HCT116 (cell line): ENCODE measurements around the gene EXOSC7. TPM values are rescaled to one million over a fixed set of nuclear protein-coding genes. Genes with fewer than 3 reads are reported as not detected.

ENCODE experiments used
- ATAC-seq: fragments of 200-7000 bp; cut with Tn5 transposase; 2 replicates; pipeline ENCODE4 v1.9.1; 2020; ENCODE audit warnings: mild to moderate bottlenecking, moderate library complexity
- BruUV-seq: library from RNA; stranded (reverse); fragments of 400-500 nt; replicated peaks from 2 replicates; lab custom pipeline; 2021; lab: Mats Ljungman, UMichigan
- CTCF ChIA-PET: fragments of 300-600 bp; sonication (Branson Sonifier 250); formaldehyde crosslinking; loops from one replicate; lab custom pipeline; 2021; ENCODE audit warnings: antibody characterized with exemption; lab: Charles Lee
- POLR2A ChIA-PET: fragments of 300-600, 350-600 bp; sonication (Branson Sonifier 250); formaldehyde crosslinking; loops from one replicate; lab custom pipeline; 2021; ENCODE audit warnings: antibody characterized with exemption; lab: Charles Lee
- RAD21 ChIA-PET, 2 experiments: fragments of 300-600 bp; sonication (Branson Sonifier 250); formaldehyde crosslinking; loops; one replicate each; lab custom pipeline; 2023; ENCODE audit warnings: low total read pairs in 2 of 2; ENCODE audit not compliant: uncharacterized antibody in 2 of 2, unreplicated experiment in 2 of 2, low non-redundant PET in 1 of 2; lab: Charles Lee
- DNase-seq: peaks from one replicate; pipeline ENCODE4 v3.0.0-alpha.2; 2010; ENCODE audit warnings: low read depth, low spot score
- H2AFZ ChIP-seq: fragments of 200-600 bp; shearing (Covaris generic), sonication (generic); 2 replicates; pipeline ENCODE4 v1.6.1; 2017; ENCODE audit warnings: low read depth, mixed run types, mixed read lengths, antibody characterized with exemption, low read length; ENCODE audit not compliant: poor library complexity, severe bottlenecking
- H3K27ac ChIP-seq: 2 replicates; pipeline ENCODE4 v1.5.1; 2012; ENCODE audit warnings: low read depth, low read length
- H3K27me3 ChIP-seq: fragments of 200-600 bp; sonication (generic); 2 replicates; pipeline ENCODE4 v1.6.1; 2016; ENCODE audit warnings: mixed run types, low read length, mixed read lengths; ENCODE audit not compliant: insufficient read depth
- H3K36me3 ChIP-seq, 2 experiments: fragments of 200-500 bp in 1 of 2; fragments of 200-600 bp in 1 of 2; sonication (Bioruptor generic) in 1 of 2; sonication (generic) in 1 of 2; 2 replicates each; pipeline versions ENCODE4 v1.5.1 to v1.6.1; 2014 to 2016; ENCODE audit warnings: low read length in 2 of 2, inconsistent platforms in 1 of 2, mixed read lengths in 1 of 2, mixed run types in 1 of 2; ENCODE audit not compliant: insufficient read depth in 2 of 2, control insufficient read depth in 1 of 2
- H3K4me1 ChIP-seq, 2 experiments: fragments of 200-600 bp in 1 of 2; sonication (generic) in 1 of 2; 2 replicates each; pipeline versions ENCODE4 v1.5.1 to v1.6.1; 2012 to 2017; ENCODE audit warnings: low read length in 2 of 2, inconsistent platforms in 1 of 2, mild to moderate bottlenecking in 1 of 2, mixed read lengths in 1 of 2, mixed run types in 1 of 2, moderate library complexity in 1 of 2; ENCODE audit not compliant: insufficient read depth in 2 of 2, control insufficient read depth in 1 of 2
- H3K4me2 ChIP-seq: fragments of 200-600 bp; sonication (generic); 2 replicates; pipeline ENCODE4 v1.6.1; 2017; ENCODE audit warnings: mixed run types, low read length, mixed read lengths
- H3K4me3 ChIP-seq, 2 experiments: fragments of 200-600 bp in 1 of 2; sonication (generic) in 1 of 2; replicated peaks in 1 of 2; 2 replicates each; pipeline ENCODE4 v1.5.1; 2011 to 2016; ENCODE audit warnings: low read length in 2 of 2, control low read depth in 1 of 2, low read depth in 1 of 2, mild to moderate bottlenecking in 1 of 2, mixed read lengths in 1 of 2, mixed run types in 1 of 2
- H3K79me2 ChIP-seq: fragments of 200-600 bp; sonication (generic); 2 replicates; pipeline ENCODE4 v1.6.1; 2017; ENCODE audit warnings: mild to moderate bottlenecking, mixed run types, low read length, moderate library complexity, mixed read lengths; ENCODE audit not compliant: insufficient read depth
- H3K9ac ChIP-seq: fragments of 200-600 bp; sonication (generic); 2 replicates; pipeline ENCODE4 v1.6.1; 2016; ENCODE audit warnings: low read length, mixed read lengths
- H3K9me2 ChIP-seq: fragments of 200-600 bp; sonication (generic), shearing (Covaris generic); 2 replicates; pipeline ENCODE4 v1.6.1; 2017; ENCODE audit warnings: mixed run types, mild to moderate bottlenecking, moderate library complexity; ENCODE audit not compliant: insufficient read depth
- H3K9me3 ChIP-seq, 2 experiments: fragments of 200-500 bp in 1 of 2; fragments of 200-600 bp in 1 of 2; sonication (Bioruptor generic) in 1 of 2; sonication (generic) in 1 of 2; 2 replicates each; pipeline ENCODE4 v1.6.1; 2014 to 2017; ENCODE audit warnings: low read length in 2 of 2, mixed read lengths in 2 of 2, inconsistent platforms in 1 of 2, low read depth in 1 of 2, mild to moderate bottlenecking in 1 of 2, mixed run types in 1 of 2, moderate library complexity in 1 of 2; ENCODE audit not compliant: control insufficient read depth in 1 of 2, insufficient read depth in 1 of 2
- H4K20me1 ChIP-seq: fragments of 200-600 bp; sonication (generic), shearing (Covaris generic); 2 replicates; pipeline ENCODE4 v1.6.1; 2017; ENCODE audit warnings: mixed run types, mild to moderate bottlenecking, moderate library complexity; ENCODE audit not compliant: insufficient read depth
- ATF3 ChIP-seq: IDR thresholded peaks from 2 replicates; pipeline ENCODE4 v1.6.1; 2012
- EGR1 ChIP-seq: IDR thresholded peaks from 2 replicates; pipeline ENCODE4 v1.6.1; 2012; ENCODE audit warnings: low read depth
- EZH2 ChIP-seq: fragments of 200-600 bp; sonication (generic); IDR thresholded peaks from 2 replicates; pipeline ENCODE4 v1.6.1; 2017; ENCODE audit warnings: antibody characterized with exemption, mixed run types
- EZH2phosphoT487 ChIP-seq: fragments of 200-600 bp; IDR thresholded peaks from 2 replicates; pipeline ENCODE4 v1.6.1; 2018; ENCODE audit warnings: antibody characterized with exemption, borderline replicate concordance
- JUND ChIP-seq: IDR thresholded peaks from 2 replicates; pipeline ENCODE4 v1.6.1; 2012
- REST ChIP-seq: IDR thresholded peaks from 2 replicates; pipeline ENCODE4 v1.6.1; 2012; ENCODE audit warnings: low read depth
- TCF7L2 ChIP-seq: IDR thresholded peaks from 2 replicates; pipeline ENCODE4 v1.7.0; 2011; ENCODE audit warnings: borderline replicate concordance, inconsistent platforms; ENCODE audit not compliant: insufficient read depth, insufficient read length; ENCODE audit errors: extremely low read depth
- YY1 ChIP-seq: IDR thresholded peaks from 2 replicates; pipeline ENCODE4 v1.6.1; 2011; ENCODE audit warnings: low read length, low read depth, moderate library complexity, mild to moderate bottlenecking; ENCODE audit not compliant: insufficient replicate concordance; ENCODE audit errors: extremely low read depth
- ZFX ChIP-seq: fragments of 450-650 bp; IDR thresholded peaks from 2 replicates; pipeline ENCODE4 v1.6.1; 2017
- ZNF274 ChIP-seq: fragments of 200-500 bp; sonication (Bioruptor generic); IDR thresholded peaks from 2 replicates; pipeline ENCODE4 v1.6.1; 2014; ENCODE audit warnings: mild to moderate bottlenecking, low read depth, low read length, inconsistent platforms
- intact Hi-C: fragments of 100-400 bp; cut with micrococcal nuclease; formaldehyde crosslinking; loops from 2 replicates; pipeline ENCODE4 v1.10.0; 2022
- total RNA-seq: library from RNA; stranded (reverse); gene quantifications from one replicate; pipeline ENCODE4 v1.2.1, GENCODE V29; 2021; ENCODE audit not compliant: unreplicated experiment

The EXOSC7 gene
- total RNA-seq, 1 experiment from 2014 or later: 72.6 TPM

- intact Hi-C loops: no loop called here
- H3K4me3 ChIP-seq: no peak overlapping the region
- H3K27ac ChIP-seq: no peak overlapping the region
- H3K4me1 ChIP-seq: no peaks in the 10 kb centered on the region
- no TSS peak for BruUV-seq
- no peaks in the 10 kb centered on the region for H3K9me2 ChIP-seq
- H4K20me1 ChIP-seq: no peaks in the 10 kb centered on the region
- DNase-seq: no peak
- TF ChIP-seq REST (no peak), EZH2 (no peak), YY1 (no peak), TCF7L2 (no peak), ATF3 (no peak), ZNF274 (no peak), JUND (no peak), ZFX (no peak), EZH2phosphoT487 (no peak), EGR1 (no peak)
- TF ChIP-seq, all 23 proteins: peak for 0
- ChIA-PET CTCF (no interaction called here), RAD21 (no interaction called here), POLR2A (no interaction called here)
- H3K27me3 ChIP-seq: no peaks in the 10 kb centered on the region
- ATAC-seq: 0 out of 2 replicates have a peak, but pooled peaks have one; percentile 44
- H2AFZ ChIP-seq: no peak overlapping the region
- H3K36me3 ChIP-seq: peaks cover 4 to 6% of the 10 kb centered on the region in 2 experiments; a peak in 3 of 4 replicates
- H3K4me2 ChIP-seq: no peak overlapping the region
- no peak overlapping the region for H3K9ac ChIP-seq
- H3K9me3 ChIP-seq: no peaks in the 10 kb centered on the region
- no peaks in the 10 kb centered on the region for H3K79me2 ChIP-seq
Observed at GRCh38 chr3:44927371-44927770, 48.7 kb upstream of the EXOSC7 start.
